GM21526 (cell line): ENCODE results near the gene SYNGR4.

Experiments
- ATAC-seq: cut with Tn5 transposase; IDR thresholded peaks from one replicate; pipeline ENCODE4 v1.9.1; 2021; ENCODE audit warnings: moderate library complexity; ENCODE audit not compliant: unreplicated experiment, low FRiP score

SYNGR4 gene

GRCh38 chr19:48424694-48425219 is 60.6 kb downstream of the SYNGR4 start:
- ATAC-seq, result no peak
